Measurements from ENCODE around the gene SH3RF3.

SH3RF3 gene

DNA sequence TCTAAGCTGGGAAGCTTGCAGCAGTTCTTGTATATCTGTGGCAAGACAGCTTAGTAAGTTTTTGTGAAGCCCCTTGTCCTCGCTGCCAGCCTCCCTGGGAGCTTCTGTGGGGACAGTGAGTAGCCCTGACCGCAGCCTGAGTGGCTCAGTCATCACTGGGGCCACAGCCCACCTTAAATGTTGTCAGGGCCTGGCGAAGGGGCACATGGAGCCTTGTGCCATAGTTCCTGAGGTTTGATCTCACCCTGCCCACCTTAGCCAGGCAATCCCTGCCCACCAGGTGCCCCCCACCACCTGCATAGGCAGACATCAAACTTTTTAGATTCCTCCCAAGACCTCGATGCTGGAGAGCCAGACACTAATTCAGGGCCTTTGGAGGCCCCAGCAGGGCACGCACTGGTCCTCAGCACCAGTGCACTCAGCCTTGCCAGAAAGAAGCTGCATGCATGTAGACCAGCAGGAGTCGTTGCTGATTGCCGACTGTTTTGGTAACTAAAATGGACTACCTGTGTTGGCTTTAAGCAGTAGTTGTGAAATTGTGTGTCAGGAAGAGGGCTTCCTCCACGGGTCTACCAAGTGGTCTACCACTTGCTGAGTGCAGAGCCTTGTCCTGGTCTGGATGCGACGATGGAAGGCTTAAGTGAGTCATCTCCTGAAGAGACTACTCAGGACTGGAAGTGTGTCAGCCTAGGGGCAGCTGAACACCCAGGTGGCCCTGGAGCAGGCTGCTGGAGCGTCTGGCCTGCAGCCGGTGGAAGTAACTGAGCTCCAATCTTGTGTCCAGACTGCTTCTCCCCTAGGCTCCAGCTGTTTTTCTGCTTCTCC is 251.7 kb downstream of the SH3RF3 start:
- no peak for TF ChIP-seq CTCF (IDR thresholded peaks at IDR 0.05)
- Histone ChIP-seq H3K4me1 (peaks cover 19% of the 10 kb centered on the region), H3K27me3 (ENCODE audit: control insufficient read depth, insufficient read depth, low read length) (no peaks in the 10 kb centered on the region), H3K4me3 (ENCODE audit: low read depth, low read length) (no peak overlapping the region), H3K27ac (no peak overlapping the region), H2AFZ (no peak overlapping the region), H3K79me2 (no peaks in the 10 kb centered on the region), H3K4me2 (ENCODE audit: low read length) (no peak overlapping the region), H3K9me3 (ENCODE audit: control insufficient read depth, low read length) (no peaks in the 10 kb centered on the region), H3K36me3 (ENCODE audit: control insufficient read depth, insufficient read depth, low read length) (no peaks in the 10 kb centered on the region), H3K9ac (no peak overlapping the region)

- no peaks in the 10 kb centered on the region for H3K9me3 ChIP-seq (ENCODE audit: control insufficient read depth, low read length)
- H3K4me2 ChIP-seq (ENCODE audit: low read length) = no peak overlapping the region
- no peaks in the 10 kb centered on the region for H3K27me3 ChIP-seq (ENCODE audit: control insufficient read depth, insufficient read depth, low read length)
- no peak overlapping the region for H3K9ac ChIP-seq
- H3K79me2 ChIP-seq = no peaks in the 10 kb centered on the region
- H3K4me3 ChIP-seq (ENCODE audit: low read depth, low read length) = no peak overlapping the region
- H3K27ac ChIP-seq = no peak overlapping the region
- TF ChIP-seq CTCF (IDR thresholded peaks at IDR 0.05) = no peak
- H3K36me3 ChIP-seq (ENCODE audit: control insufficient read depth, insufficient read depth, low read length) = no peaks in the 10 kb centered on the region
- no peak overlapping the region for H2AFZ ChIP-seq
- peaks cover 19% of the 10 kb centered on the region for H3K4me1 ChIP-seq
These were observed 252.4 kb downstream of the SH3RF3 start for GRCh38 chr2:109381327-109381820.

GRCh38 chr2:109382226-109382895 is 253.4 kb downstream of the SH3RF3 start:
- Histone ChIP-seq H3K27ac (no peak overlapping the region), H3K36me3 (ENCODE audit: control insufficient read depth, insufficient read depth, low read length) (no peaks in the 10 kb centered on the region), H3K79me2 (no peaks in the 10 kb centered on the region), H3K9me3 (ENCODE audit: control insufficient read depth, low read length) (no peaks in the 10 kb centered on the region), H3K27me3 (ENCODE audit: control insufficient read depth, insufficient read depth, low read length) (no peaks in the 10 kb centered on the region), H3K9ac (no peak overlapping the region), H3K4me3 (ENCODE audit: low read depth, low read length) (no peak overlapping the region), H3K4me2 (ENCODE audit: low read length) (no peak overlapping the region), H3K4me1 (peaks cover 19% of the 10 kb centered on the region), H2AFZ (no peak overlapping the region)
- TF ChIP-seq CTCF (IDR thresholded peaks at IDR 0.05) = no peak

GRCh38 chr2:109382951-109383350 is 253.9 kb downstream of the SH3RF3 start:
- H2AFZ ChIP-seq = no peak overlapping the region
- no peaks in the 10 kb centered on the region for H3K36me3 ChIP-seq (ENCODE audit: control insufficient read depth, insufficient read depth, low read length)
- no peaks in the 10 kb centered on the region for H3K79me2 ChIP-seq
- TF ChIP-seq CTCF (IDR thresholded peaks at IDR 0.05) = no peak
- H3K4me1 ChIP-seq = peaks cover 19% of the 10 kb centered on the region
- no peak overlapping the region for H3K4me2 ChIP-seq (ENCODE audit: low read length)
- H3K27ac ChIP-seq = no peak overlapping the region
- no peak overlapping the region for H3K9ac ChIP-seq
- H3K4me3 ChIP-seq (ENCODE audit: low read depth, low read length) = no peak overlapping the region
- H3K9me3 ChIP-seq (ENCODE audit: control insufficient read depth, low read length) = no peaks in the 10 kb centered on the region
- no peaks in the 10 kb centered on the region for H3K27me3 ChIP-seq (ENCODE audit: control insufficient read depth, insufficient read depth, low read length)
